Measurements from ENCODE around the gene AQP12B.

AQP12B gene

GRCh38 chr2:240631548-240632305 lies 51.0 kb downstream of the AQP12B start:
- no peak for DNase-seq

- DNase-seq: no peak
Observed at GRCh38 chr2:240630771-240631547, 51.7 kb downstream of the AQP12B start.

- DNase-seq: no peak
Observed at GRCh38 chr2:240629968-240630770, 52.5 kb downstream of the AQP12B start.

GRCh38 chr2:240629619-240629967 lies 53.1 kb downstream of the AQP12B start:
- DNase-seq: no peak

GRCh38 chr2:240628808-240629618 lies 53.7 kb downstream of the AQP12B start:
- DNase-seq: no peak

GRCh38 chr2:240628507-240628807 lies 54.2 kb downstream of the AQP12B start:
- no peak for DNase-seq

- DNase-seq: no peak
Observed at GRCh38 chr2:240627736-240628506, 54.8 kb downstream of the AQP12B start.

GRCh38 chr2:240626531-240627300 lies 56.0 kb downstream of the AQP12B start:
- DNase-seq: peak in 1 of 2 donors; percentile 36
